SW480 (cell line): ENCODE results near the gene CMIP.

Experiments used
- DNase-seq: peaks from one replicate; pipeline ENCODE4 v3.0.0-alpha.2; 2016; ENCODE audit warnings: low spot score

The CMIP gene

DNA sequence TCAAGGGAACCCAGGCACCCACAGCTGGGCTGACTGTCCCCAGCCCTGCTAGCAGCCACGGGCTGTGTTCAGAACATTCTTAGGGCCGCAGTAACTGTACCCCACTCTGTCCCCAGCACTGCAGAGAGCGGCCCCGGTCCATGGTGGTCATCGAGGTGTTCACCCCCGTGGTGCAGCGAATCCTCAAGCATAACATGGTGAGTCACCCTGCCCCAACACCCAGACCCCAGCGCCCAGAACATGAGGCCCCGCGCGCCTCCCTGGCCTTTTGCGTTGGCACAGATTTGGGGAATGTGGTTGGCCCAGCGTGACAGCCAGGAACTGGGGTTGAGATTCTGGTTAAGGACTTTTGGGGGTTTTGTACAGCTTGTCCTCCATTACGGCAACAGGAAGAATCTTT is 219.5 kb downstream of the CMIP start:
- no peak for DNase-seq

DNA sequence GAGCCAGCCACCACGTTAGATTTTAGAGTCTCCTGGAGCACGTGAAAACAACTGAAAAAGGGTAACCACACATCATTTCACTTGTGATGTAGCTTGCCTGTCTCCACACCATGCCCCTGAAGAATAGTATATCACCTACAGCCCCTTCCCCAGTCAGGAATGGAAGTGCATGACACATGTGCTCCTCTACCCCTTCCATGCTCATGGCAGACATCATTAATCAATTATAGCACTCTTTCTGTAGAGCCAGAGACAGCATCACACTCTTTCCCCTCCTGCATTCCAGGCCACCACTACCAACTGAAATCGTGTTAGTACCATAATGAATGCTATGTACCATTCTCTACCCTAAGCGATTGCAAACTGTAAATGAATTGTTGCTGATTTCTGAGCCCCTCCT is 221.0 kb downstream of the CMIP start:
- no peak for DNase-seq

DNA sequence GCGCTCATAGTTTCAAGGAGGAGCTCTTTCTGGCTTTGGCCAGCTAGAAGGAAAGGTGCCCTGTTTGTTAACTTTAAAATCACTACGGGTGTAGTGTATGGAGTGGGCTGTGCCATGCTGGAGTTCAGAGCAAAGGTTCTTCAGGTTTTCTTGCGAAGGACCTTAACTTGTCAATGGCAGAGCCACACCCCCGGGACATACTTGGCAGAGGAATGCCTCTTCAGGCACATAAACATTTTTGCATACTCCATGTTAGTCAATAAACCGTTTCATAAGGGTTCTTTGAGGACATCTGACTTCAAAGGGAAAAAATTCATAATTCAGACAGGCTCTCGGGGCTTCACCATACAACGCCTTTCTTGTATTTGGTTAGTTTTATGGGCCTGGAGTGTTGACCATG is 221.5 kb downstream of the CMIP start:
- no peak for DNase-seq

DNA sequence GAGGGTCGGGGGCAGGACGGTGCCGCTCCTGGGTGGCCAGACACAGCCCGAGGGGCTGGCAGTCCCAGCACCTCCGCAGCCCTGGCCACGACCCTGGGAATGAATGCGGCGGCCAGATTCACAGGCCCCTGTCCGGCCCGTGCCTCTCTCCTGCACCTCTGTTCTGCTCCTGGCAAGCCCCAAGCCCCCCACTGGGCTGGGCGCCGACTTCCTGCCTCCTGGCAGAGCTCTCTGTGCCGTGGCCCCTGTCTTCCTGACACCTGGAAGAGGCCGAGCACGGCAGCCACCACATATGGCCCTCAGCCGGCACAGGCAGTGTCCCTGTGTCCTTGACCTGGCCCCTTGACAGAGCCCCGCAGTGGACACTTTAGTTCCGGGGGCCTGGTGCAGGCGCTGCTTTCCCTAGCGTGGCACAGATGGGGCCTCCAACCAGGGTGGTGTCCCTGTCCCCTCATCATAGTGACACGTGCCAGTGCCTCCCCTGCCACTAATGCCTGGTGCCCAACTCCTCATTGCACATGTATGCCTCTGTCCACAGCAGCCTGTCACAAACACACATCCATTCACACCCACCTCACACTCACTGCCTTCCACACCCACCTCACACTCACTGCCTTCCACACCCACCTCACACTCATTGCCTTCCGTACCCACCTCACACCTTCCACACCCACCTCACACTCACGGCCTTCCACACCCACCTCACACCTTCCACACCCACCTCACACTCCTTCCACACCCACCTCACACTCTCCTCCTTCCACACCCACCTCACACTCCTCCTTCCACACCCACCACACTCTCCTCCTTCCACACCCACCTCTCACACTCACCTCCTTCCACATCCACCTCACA is 223.9 kb downstream of the CMIP start:
- no peak for DNase-seq

DNA sequence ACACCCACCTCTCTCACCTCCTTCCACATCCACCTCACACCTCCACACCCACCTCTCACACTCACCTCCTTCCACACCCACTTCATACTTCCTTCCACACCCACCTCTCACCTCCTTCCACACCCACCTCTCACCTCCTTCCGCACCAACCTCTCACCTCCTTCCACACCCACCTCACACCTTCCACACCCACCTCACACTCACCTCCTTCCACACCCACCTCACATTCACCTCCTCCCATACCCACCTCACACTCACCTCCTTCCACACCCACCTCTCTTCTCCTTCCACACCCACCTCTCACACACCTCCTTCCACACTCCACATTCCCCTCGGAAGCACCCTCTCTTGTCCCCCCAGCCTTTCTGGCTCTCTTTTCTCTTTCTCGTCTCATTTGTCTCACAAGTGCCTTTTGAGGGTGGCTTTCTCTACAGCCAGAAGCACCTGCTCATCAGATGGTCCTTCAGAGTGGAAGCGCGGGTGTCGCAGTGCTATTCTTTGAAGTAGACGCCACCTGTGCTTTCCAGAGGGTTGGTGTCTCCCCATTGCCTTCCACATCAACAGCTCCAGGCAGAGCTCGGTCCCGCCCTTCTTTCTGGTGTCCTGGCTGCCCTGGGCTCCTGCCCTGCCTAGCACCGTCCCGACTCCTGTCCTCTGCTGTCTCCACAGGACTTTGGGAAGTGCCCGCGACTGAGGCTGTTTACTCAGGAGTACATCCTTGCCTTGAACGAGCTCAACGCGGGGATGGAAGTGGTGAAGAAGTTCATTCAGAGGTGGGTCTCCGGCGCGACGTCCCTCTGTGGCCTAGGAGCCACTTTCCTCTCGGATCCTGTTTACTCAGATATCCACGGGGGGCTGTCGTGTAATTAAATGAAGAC is 225.1 kb downstream of the CMIP start:
- no peak for DNase-seq

DNA sequence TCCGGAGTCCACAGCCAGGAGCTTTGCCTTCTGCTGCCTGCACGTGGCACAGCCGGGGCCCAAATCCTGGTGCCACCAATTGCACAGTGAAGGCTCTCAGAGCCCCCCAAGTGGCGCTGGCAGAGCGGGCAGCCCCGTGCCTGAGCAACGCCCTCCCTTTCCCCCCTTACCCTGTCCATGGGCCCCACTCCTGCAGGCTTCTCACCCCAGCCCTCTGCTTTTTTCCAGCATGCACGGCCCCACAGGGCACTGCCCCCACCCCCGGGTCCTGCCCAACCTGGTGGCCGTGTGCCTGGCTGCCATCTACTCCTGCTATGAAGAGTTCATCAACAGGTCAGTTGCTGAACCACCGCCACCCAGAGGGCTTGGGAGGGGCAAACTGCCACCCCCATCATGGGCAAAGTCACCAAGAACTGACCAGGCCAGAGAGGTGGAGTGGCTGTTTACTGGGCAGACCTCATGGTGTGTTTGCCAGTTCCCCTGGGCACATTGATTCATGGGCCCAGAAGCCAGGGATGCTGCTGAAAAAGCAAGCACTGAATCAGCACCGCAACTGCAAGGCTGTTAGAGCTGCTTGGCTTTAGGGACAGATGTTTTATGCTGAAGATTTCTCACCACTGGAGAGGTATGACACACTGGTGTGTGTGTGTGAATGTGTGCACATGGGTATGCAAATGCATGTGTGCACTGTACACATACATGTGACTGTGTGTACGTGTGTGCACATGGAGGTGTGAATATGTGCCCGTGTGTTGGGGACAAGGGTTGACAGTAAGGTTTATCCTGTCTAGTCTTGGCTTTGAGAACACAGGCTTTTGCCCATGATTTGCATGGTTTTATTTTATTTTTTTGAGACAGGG is 227.4 kb downstream of the CMIP start:
- no peak for DNase-seq

DNA sequence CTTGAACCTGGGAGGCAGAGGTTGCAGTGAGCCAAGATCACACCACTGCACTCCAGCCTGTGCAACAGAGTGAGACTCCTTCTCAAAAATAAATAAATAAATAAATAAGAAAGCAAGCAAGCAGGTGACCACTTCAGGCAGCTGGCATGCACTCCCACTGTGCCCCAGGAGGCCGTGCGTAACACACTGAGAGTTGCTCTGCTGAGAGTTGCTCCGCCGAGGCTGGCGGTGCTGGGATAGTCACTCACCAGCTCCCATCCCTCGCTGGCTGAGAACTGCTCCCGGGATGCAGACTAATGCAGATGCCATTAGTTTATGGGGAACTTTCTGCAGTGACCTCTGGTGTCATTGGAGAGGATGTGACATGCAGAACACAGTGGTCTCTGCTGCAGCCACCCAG is 228.8 kb downstream of the CMIP start:
- DNase-seq, result no peak

DNA sequence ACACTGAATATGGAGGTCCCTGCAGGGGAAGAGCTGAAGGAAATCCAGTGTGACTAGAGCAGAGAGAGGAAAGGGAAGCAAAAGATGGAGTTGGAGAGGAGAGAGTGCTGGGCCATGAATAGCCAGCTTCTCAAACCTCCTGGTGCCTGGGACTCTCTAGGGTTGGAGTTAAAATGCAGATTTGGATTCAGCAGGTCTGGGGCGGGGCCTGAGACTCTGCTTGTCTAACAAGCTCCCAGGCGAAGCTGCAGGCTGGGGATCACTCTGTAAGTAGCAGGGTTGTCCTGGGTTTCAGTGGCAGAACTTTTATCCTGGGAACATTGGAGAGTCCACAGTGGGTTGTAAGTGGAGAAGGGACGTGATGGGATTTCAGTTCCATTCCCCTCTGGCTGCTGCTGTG is 231.1 kb downstream of the CMIP start:
- no peak for DNase-seq

DNA sequence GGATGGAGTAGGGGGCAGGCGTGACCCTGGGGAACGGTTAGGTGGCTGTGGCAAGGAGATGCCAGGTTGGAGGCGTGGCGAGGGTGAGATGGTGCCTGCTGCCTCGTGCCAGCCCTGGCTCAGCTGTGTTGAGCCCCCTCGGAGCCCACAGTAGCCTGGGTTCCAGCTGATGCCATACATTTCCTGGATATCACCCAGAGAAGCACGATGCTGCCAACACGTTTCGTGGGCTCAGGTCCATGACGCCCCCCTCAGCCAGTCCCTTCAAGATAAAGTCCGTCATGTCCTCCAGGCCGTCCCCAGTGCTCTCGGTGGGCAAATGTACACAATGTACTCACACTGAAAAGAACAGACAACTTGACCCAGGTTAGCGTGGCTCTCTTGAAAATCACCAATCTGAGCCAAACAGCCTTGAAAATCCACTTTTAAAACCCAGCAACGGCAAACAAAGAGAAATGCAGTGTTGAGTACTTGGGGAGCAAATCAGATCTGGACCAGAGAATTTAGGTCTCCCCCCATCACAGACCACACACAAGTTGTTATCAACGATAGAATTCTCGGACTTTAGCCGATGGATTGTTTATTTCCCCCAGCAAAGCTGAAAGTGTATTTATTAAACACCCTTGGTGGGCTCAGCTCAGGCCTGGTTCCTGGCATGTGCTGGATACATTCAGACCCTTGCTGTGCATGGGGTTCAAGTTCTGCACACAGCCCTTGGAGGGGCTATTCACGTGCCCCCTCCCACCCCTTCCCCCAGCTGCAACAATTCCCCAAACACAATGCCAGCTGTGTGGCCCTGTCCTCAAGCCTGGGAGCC is 231.7 kb downstream of the CMIP start:
- DNase-seq, result no peak

DNA sequence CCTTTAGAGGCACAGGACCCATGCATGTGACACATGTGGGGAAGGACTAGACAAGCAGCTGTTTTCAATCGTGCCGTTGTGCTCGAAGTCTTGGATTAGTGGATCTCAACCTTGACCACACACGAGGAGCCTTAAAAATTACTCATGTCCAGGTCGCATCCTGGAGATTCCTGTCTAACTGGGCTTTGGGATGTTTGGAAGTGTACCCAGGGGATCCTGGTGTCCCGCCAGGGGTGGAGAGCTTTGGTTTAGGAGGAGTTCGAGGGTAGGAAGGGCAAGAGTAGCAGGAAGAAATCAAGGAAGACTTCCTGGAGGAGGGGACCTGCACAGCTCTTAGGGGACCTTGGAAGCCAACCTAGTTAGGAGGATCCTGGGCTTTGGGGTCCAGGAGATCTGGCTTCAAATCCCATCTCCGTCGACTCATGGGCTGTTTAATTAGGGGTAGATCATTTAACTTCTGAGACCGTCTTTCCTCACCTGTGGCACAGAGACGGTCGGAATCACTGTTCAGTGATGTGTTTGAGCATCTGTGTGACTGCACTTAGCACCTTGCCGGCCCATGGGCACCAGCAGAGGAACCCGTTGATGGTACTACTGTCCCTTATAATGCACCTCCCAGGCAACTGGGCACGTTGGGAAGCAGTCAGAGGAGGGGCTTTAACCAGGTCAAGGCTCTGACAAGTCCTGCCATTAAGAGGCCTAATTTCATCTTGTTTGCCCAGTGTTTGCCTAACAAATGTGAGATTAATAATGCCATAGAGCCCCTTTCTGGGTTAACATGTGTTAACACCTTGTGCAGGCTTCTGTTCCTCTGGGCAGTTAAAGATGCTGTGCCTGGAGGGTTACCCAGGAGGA is 232.5 kb downstream of the CMIP start:
- DNase-seq, result no peak

DNA sequence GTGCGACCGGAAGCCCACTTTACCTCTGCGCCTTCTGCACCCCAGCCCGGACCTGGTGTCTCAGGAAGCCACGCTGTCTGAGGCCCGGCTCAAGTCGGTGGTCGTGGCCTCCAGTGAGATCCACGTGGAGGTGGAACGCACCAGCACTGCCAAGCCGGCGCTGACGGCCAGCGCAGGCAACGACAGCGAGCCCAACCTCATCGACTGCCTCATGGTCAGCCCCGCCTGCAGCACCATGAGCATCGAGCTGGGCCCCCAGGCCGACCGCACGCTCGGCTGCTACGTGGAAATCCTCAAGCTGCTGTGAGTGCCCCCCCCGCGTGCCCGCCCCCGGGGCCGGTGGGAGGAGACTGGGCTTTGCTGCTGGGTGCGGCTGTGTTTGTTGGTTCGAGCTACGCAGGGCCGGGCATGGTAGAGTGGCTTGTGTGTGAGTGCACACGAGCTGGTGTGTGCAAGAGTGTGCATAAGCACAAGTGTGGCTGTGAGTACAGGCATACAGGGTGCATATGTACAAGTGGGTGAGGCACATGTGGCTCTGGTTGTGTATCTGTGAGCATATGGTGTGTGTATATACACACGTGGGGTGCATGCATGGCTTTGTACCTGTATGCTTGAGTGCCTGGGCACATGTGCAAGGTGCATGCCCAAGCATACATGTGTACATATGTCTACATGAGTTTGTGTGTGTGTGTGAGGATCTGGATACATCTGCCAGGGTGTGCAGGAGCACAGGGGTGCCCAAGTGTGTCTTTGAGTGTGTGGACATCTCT is 233.9 kb downstream of the CMIP start:
- no peak for DNase-seq

DNA sequence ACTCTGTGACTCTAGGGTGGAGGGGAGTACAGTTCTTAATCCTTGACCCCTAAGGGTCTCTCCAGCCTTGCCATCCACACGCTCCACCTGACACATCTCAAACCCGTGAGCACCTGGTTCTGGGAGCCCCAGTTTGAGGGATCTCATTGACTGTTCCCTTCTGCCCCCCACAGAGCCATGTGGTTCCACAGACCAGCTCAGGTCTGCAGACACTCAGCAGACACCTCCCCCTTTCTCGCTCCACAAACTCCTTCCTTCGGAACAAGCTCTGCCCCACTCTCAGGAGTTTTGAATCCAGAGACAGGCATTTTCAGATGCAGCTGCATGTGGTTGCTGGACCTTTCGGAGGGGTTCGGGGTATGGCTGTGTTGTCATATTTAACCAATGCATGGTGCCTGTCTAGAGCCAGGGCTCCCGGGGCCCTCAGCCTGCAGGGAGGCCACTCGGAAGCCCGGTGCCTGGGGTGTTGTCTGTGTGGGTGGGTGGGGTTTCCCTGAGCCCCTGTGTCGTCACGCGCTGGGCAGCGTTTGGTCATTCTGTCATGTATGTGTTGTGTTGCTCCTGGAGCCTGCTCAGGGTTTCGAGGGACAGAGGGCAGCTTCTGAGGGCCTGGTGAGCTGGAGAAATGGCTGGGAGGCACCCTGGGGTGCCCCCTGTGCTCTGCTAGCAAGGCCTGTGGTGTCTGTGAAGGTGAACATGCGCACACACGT is 235.3 kb downstream of the CMIP start:
- no peak for DNase-seq

DNA sequence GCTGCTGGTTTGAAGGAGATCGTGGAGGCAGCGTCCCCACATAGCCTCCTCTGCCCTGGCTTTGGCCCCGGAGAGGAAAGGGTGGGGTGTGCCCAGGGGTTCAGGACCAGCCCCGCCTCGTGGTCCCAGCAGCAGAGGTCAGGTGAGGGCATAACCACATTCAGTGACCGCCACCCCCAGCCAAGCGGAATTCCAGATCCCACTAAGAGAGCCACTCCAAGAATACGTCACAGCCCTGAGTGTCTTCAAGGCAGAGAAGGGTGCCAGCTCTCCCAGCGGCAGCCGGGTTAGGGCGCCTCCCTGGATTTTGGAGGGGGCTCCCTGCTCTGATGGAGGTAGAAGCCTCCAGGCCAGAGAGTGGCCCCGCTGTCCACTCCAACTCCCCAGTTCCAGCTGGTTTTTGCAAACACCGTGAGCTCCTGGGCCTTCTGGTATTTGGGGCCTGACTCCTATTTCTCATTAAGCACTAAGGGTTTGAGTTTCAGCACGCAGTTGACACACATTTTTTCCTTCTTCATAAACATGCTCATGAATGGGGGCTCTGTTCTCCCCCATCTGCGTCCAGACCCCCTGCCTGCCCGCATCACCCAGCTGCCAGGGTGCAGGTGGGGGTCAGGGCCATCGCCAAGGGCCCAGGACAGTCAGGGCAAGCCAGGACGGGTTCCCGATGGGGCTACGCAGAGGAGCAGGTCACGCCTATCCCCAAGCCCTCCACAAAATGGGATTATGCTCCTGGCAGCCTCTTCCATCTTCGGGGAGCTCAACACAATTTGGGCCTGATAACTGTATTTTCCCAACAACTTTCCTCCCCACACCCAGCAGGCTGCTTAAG is 236.1 kb downstream of the CMIP start:
- no peak for DNase-seq

DNA sequence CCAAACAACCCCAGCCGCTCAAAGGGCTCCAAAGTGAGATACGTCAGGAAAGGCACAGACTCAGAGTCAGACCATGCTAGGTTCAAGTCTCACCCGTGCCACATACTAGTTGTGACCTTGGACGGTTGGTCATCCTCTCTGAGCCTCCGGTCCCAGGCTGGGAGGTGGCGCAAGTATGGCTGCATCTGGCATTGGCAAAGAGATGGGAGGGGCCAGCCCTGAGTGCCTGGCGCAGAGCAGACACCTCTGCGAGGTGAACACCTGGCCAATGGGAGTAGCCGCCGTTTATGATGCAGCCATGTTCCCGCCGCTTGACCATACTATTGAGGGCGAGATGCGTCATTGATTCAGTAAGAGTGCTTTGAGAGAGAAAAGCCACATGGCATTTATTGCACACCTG is 236.7 kb downstream of the CMIP start:
- DNase-seq, result no peak

DNA sequence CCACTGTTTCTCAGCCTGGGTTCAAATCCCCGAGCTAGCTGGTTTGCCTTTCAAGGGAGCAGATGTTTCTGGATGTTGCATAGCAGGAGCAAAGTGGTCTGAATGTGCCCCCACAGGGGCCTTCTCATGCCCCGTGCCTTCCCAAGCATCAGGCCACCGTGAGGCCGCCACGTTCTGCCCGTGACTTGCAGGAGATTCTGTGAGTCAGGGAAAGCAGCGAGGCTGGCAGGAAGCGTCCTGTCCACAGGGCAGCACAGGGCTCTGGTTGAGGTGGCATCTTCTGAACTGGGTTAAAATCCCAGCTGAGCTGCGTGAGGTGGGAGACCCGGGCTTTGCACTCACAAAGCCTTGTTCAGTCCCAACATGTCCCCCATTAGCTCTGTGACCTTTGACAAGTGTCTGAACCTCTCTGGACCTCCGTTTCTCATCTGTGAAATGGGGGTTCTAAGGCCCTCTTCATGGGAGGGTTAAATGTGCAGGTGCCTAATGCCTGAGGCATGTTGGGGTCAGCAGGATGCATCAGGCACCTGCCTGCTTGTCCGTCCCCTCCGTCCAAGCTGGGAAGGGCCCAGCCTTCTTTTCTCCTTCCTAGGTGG is 239.7 kb downstream of the CMIP start:
- no peak for DNase-seq

DNA sequence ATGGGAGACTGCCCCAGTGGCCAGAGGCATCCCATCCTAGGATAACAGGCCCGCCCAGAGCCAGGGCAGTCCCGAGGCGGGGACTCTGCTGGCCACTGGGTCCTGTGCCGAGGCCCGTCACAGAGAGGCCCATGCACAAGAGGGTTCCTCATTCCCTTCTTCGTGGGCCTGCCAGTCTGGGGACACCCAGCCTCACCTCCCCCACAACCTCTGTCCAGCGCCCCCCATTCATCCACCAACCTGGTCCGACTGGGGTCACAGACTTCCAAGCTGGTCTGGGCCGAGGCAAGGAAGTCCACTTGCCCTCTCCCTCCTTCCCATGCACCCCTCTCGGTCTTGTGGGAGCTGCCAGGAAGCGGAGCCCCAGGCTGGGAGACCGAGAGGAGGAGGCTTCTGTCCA is 240.3 kb downstream of the CMIP start:
- DNase-seq, result no peak

DNA sequence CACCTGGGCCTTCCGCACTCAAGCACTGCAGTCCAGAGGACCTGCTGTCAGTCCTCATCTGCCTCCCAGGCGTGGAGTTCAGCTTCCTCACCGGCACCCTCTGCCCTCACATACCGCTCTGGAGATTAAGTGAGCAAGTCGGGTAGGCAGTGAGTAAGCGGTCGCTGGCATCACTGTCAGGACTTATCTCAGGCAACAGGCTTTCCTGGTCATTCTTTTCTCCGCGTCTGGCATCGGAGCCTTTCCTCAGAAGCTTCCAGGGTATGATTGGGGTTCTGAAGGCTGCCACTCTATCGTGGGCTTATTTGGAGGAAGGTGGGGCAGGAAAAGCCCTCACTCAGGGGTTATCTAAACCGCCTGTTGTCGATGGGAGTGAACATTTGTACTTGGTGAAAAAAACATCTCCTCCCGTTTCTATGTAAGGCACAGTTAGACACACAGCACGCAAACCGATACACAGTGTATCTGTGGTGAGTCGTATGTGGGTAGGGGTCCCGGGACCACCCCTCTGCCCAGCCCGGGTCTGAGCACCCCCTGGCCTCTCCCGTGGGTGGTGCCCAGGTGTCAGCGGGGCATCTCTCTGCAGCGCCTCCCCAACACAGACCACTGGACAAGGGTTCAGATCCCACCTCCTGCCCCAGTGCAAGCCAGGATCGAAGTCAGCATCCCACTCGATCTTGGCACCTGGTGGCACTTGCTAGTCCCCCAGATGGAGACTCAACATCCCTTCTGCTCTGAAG is 242.0 kb downstream of the CMIP start:
- no peak for DNase-seq
